Pulmonary artery endothelial cell (primary cell): ENCODE measurements around the gene RASAL2. TPM values are rescaled to one million over a fixed set of nuclear protein-coding genes. Genes with fewer than 3 reads are reported as not detected.
A peak's percentile ranks its signal among the peaks of the same experiment; 100 is the strongest.
"Not testable (repeated sequence)": the region's sequence is repeated elsewhere in the genome, so short reads cannot be mapped to it uniquely, and the experiment has no call there.

ENCODE experiments used
- DNase-seq: peaks from one replicate; pipeline ENCODE4 v3.0.0-alpha.2; 2011; ENCODE audit warnings: low read depth, low spot score
- total RNA-seq: library from RNA; depleted of rRNA; stranded (reverse); fragments of >200 nt; gene quantifications from 2 replicates; pipeline ENCODE4 v1.2.3, GENCODE V29; 2014

Gene RASAL2
- total RNA-seq, 1 donor from 2014 or later: 13.5 TPM

DNA sequence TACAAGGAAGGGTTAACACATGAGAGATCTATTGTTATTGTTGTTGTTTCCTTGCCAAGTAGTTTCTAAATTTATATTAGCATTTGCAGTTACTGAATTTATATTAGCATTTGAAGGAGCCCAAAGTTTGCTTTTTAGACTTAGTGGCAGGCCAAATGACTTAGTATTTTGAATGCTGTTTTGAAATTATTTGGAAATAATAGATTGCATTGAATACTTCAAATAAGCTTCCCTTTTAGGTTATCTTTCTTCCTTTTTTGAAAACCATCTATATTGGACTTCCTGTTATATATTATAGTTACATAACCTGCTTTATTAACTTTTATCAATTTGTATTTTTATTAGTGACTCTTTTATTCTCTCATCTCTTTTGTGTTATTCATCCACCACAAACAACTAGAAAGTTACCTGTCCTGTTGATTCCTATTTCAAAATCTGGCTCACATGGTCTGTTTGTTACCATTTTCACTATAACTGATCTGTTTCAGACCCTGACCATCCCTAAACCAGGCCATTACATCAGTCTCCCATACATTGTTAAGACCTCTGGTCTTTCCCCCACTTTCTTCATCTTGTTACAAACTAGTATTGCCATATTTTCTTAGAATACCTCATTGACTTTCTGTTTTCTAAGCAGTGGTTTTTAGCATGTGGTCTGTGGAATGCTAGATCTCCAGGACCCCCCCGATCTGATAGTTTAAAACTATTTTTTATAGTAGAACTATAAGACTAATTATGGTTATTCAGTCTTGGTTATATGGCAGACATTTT is 185.2 kb downstream of the RASAL2 start:
- no peak for DNase-seq

DNA sequence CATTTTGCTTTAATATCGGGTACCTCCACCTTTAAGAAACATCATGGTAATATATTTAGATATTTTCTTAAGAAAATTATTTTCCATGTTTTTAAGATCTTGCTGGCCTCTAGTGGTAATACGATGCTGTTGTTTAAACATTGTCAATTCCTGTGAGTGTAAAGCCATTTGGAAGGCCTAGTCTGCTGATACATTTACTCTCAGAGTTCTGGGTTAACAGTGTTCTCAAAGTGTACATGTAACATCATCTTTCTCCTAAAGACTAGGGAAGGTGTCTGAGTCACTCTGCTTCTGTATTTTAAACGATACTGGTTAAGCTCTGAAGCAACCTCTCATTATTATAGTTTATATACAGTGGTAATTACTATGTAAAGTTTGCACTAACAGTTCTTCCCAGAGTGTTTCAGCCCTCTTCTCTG is 189.1 kb downstream of the RASAL2 start:
- no peak for DNase-seq

DNA sequence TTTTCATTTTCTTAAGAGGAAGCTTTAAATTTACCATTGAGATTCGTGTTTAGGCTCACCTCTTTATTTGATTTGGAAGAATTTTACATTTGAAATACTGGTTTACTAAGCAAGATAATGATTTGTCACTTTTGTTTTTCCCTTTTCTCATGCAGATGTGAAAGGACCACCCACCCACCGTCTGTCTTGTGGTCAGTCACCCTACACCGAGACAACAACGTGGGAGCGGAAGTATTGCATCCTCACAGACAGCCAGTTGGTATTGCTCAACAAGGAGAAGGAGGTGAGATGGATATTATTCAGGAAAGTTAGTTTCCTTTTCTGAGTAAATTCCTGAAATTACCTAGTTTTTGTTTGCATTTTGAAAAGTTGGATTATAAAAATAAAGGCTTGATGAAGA is 189.5 kb downstream of the RASAL2 start:
- no peak for DNase-seq

DNA sequence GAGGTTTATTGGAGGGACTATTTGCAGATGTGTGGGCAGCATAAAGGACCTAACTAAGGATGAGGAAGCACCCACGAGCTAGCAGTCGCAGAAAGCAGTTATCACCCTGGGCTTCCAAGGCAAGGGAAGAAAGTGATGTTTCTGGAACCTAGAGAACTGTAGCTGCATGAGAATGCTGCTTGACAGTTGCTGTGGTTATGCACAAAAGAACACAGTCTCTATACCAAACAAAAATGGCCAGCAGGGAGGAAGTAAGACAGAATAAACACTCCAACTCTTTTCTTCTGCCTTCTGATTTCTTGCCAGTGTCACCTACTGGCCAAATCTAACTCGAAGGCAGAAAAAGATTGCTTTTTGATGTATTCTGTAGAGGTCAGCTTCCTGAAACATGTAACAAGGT is 190.2 kb downstream of the RASAL2 start:
- DNase-seq: no peak

DNA sequence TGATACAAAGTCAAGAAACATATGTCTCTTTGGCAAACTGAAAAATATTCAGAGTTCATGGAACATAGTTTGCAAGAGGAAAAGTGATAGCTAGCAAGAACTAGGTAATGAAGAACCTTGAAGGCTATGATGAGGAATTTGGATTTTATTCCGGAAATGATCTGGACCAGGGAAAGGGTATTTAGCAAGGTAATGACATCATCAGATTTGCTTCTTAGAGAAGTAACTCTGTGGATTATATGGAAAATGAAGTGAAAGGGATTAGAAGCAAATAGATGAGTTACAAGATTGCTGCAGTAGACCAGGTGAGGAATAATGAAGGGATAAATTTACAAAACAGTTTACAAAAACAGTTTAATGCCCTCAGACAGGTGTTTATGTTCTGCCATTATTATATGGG is 197.3 kb downstream of the RASAL2 start:
- no peak for DNase-seq

DNA sequence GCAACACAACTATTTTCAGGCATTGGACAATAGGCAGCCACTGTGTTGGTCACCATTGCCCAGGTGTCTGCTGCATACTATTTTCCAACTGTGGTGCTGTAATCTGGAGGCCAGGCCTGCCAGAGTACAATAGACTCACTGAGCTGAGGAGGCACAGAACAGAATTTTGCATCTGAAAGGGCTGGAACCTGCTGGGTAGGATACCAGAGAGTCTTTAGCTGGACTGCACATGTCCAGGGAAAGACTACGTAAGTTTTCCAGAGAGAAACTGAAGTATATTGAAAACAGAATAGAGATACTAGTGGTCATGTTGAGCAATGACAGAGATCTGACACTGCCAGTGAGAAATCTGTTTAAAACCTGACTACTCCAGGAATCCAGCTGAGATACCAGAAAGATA is 200.8 kb downstream of the RASAL2 start:
- no peak for DNase-seq

DNA sequence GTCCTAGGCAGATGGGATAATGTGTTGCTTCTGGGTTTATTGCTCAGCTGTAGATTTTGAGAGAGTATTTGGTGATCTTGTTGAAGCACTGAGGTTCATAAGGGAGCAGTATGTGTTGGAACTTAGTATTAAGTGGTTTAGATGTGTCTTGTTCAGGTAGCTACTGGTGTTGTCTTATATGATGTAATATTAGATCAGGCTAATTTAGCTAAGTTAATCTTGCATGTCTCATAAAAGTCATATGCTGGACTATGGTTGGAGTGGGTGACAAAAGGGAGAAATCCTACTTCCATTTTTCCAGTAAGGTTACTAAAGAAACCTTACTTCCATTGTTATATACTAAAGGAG is 206.4 kb downstream of the RASAL2 start:
- DNase-seq: no peak

DNA sequence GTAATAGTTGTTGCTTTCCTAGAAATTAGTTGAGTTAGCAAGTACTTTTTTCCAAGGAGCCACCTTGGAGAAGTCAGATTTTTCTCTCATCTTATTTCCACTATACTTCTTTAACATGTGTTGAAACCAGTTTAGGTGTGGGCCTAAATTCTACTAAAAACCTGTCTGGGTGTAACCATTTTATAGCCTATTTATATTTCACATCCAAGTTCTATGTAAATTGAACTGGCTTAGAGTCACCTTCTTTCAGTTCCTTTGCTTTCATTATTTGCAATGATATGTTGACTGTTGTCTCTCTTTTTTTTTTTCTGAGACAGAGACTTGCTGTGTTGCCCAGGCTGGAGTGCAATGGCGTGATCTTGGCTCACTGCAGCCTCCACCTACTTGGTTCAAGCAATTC is 207.2 kb downstream of the RASAL2 start:
- DNase-seq: no peak

DNA sequence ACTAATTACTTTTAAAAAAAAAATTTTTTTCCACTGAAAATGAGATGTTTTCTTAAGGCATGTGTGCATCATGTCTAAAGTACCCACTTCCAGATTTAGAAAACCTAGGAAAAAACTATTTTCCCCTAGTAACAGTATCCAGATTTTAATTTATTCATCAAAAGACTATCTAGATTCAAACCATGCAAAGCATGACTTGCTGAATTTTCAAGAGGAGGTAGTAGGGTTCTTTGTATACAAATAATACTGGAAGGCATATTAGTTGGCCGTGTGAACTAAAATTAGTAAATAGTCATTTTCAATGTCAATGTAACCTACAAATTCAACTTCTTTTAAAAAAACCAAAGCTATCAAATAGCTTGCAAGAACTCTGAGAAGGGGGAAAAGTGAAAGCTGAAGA is 213.4 kb downstream of the RASAL2 start:
- DNase-seq: no peak

DNA sequence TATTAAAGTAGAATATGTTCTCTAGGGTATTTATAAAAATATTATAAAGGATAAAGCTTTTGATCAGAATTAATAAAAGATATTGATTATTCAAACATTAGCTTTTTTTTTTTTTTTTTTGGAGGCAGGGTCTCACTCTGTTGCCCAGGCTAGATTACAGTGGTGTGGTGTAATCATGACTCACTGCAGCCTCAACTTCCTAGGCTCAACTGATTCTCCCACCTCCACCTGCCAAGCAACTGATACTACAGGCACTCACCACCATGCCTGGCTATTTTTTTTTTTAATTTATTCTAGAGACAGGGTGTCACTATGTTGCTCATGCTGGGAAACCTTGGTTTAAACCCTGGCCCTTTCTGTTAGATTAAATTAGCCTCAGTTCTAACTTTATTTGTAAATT is 214.5 kb downstream of the RASAL2 start:
- DNase-seq: no peak

DNA sequence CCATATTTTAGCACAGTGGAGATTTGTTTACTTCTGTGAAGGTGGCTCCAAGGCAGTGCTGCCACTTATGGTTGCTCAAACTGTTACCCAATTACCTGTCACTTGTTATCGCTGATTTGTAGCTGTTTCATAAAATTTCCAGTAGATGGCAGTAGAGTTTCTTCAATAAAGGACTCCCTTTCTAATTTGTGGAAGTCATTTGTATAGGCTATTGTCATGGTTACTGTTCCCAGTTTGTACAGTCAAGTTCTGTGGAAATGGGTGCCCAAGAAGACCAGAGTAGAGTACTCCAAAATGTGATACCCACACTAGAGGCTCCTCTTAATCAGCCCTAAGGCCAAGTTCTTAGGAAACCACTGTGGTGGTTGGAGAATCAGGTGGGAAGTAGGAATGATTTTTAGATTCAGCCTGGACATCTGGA is 216.8 kb downstream of the RASAL2 start:
- DNase-seq: peak; percentile 19

DNA sequence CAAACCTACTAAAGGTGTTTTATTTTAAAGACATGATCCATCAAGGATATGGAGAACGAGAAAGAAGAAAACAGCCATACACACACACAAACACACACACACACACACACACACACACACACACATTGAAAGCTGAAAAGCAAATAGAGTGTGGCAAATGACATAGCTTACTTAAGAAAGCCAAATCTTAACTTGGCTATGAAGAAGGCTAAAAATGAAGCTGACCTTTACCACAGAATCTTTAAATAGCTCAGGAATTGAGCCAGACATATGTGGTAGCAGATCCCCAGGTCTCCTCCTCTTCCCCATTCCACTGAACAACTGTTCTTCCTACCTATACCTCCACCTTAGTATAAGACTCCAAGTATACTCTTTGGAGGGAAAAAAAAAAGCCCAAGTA is 217.3 kb downstream of the RASAL2 start:
- DNase-seq: no peak

DNA sequence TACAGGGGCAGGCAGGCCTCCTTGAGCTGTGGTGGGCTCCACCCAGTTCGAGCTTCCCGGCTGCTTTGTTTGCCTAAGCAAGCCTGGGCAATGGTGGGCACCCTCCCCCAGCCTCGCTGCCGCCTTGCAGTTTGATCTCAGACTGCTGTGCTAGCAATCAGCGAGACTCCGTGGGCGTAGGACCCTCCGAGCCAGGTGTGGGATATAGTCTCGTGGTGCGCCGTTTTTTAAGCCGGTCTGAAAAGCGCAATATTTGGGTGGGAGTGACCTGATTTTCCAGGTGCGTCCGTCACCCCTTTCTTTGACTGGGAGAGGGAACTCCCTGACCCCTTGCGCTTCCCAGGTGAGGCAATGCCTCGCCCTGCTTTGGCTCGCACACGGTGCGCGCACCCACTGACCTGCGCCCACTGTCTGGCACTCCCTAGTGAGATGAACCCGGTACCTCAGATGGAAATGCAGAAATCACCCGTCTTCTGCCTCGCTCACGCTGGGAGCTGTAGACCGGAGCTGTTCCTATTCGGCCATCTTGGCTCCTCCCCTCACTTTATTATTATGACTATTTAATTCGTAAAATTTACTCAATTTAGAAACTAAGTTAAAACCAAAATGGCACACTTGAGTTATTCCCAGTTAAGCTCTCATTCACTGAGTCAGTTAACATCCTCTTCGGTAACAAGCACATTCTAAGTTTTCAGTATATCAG is 226.5 kb downstream of the RASAL2 start:
- DNase-seq: not testable (repeated sequence)

DNA sequence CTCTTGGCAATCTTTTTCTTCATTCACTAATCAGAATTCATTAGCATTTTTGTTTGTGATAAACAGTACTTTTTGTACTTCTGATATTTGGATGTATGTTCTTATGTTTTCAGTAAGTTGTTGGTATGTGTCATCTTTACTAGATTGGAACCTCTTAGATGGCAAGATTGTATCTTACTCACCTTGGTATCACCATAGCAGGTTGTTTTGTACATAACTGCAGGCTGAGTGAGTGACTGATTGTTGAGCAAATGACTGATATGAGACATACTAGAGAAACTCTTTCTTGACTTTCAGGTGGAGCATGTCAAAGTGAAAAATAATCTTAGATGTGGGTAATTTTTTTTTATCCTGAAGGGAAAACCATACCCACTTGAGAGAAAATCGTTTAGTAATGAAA is 229.2 kb downstream of the RASAL2 start:
- DNase-seq: no peak

DNA sequence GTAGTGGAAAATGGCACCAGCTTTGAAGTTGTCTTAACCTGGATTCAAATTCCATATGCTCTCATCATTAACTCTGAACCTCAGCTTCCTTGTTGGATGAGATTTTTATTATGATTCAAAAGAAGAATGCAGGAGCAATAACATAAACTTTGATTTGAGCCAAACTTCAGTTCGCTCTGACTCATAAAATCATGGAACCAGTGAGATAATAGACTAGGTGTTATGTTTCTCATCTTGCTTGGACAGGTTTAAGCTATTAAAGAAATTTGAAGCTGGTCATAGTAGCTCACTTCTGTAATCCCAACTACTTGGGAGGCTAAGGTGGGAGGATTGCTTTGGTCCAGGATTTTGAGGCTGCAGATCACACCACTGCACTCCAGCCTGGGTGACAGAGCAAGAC is 230.1 kb downstream of the RASAL2 start:
- DNase-seq: no peak

DNA sequence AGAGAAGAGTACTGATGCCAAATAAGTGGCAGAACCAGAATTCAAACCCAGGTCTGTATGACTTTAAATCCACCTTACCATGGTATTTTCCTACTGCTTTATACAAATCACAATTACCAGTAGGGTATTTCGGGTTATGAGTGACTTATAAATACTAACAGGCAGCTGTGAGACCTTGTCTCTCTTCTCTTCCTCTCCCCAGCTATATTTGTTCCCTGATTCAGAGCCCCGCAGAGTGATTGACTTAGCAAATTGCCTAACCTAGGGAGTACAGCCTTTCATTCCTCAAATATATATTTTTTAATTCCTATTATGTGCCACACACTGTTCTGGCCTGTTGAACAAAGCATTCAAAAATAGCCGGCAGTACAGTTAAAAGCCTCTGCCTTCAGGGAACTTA is 234.8 kb downstream of the RASAL2 start:
- DNase-seq: no peak

DNA sequence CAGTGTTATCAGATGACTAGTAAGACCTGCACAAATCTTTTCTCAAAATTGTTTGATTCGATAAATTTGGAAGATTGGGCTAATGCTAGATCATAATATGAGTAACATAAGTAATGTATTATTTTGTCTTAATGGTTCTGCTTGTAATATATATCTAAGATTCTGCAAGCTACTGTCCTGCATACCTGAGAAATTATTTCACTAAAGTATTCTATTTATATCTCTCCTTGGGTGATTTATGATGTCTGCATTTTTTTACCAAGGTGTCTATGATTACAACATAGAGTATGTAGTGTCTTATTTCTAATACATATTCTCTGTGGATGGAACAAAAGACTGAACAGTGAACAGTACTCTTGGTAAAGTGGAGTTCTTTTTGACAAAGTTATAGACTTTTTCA is 236.2 kb downstream of the RASAL2 start:
- no peak for DNase-seq

DNA sequence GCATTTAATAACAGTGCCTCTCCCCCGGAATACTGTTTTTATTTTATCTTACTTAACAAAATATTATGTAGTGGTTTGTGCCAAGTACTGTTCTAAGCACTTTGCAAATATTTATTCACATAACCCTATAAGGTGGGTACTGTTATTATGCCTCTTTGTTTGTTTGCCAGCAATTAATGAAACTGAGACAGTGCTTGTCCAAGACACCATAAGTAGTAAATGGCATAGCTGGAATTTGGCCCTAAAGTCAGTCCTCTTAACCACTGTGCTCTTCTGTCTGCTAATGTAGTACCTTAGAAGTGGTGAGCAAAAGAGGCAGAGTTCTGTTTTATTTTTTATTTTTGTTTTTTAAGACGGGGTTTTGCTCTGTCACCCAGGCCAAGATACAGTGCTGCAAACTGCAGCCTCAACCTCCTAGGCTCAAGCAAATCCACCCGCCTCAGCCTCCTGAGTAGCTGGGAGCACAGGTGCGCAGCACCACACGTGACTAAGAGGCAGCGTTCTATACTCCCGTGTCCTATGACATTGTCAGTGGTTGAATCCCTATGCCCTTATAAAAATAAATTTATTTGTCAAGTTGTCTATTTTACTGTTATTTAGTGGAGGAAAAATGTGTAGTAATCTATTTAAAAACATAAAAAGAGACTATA is 237.1 kb downstream of the RASAL2 start:
- DNase-seq: no peak

DNA sequence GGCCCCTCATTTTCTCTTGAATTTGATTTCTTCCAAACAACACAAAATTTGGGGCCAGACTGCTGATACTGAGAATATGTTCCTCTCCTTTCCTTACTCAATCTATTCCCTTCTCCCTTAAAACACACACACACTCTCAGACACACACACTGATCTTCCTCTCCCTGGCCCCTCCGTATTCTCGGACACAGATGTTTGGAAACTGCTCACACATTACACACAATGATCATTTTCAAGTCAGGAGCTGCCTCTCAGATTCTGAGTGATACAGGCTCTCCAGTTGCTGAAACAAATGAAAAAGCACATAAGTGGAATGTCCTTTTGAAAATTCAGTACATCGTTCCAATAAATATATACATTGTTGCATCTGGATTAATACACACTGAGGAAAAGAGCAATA is 241.5 kb downstream of the RASAL2 start:
- DNase-seq: no peak

DNA sequence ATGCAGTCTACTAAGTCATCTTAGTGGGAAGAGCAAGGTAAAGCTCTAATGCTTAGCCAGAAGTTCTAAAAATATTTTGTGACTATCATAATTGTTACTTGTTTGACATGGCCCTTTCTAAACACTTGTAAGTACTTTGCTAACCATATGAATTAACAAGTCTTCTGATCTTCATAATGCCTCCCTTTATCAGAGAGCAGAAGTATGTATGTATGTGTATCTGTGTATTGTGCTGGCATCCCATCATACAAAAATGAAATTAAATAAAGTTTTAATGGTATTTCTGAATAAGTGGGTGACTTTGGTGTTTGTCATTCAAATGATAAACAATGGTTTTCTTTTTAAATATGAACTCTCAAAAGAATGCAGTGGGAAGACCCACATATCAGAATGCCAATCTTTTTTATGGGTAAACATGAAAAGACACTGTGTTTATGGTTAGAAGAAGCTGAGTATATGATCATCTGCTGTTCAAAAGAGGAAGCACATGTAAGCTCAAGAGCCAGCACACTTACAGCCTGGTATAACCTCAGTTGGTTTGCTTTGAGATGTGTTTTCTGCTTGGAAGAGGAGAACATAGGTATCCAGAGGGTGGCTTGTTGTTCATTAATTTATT is 243.3 kb downstream of the RASAL2 start:
- no peak for DNase-seq

DNA sequence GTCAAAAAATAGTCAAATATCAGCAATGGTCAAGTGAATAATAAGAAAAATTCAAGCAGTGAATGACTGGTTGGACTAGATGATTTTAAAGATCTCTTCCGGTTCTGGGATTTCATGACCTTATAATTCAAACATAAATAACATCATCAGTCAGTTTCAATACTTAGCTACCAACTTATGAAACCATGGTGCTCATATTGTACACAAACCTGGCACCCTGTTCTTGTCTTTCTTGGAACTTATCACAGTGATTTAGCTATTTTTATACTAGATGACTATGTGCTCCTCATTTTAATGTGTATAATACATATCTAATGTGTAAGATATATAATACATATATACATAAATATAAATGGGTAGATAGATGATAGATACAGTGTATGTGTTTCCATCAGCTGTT is 245.9 kb downstream of the RASAL2 start:
- no peak for DNase-seq

DNA sequence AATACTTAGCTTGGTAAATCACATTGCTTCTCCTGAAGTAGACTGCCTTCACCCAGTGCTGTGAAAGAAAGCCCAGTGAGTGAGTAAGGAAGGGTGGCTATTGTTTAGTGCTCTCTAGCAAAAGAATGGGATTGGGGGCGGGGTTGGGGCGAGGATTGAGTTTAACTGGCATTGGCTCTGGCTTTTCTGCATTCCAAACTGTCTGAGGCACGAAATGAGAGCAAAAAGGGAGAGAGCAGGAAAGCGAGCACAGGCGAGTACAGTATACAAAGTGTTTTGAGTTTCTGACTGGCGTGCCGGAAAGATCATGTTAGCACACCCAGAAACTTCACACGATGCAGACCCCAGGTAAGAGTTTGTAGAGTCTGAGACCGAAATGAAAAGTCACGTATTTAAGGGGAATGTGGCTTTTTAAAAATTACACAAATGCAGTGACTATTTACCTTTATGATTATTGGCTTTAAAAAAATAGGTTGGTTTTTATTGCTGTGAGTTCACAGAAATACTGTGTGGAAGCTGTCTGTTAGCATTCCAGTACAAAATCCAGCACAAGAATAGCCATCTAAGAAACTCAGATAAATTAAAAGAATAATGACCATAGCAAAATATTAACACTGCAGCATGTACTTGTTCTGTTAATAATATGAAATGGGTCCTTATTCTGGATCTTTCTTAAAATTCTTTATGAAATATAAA is 247.5 kb downstream of the RASAL2 start:
- DNase-seq: peak; percentile 77
